K562 (cell line): ENCODE results near the gene RGS14. TPM values are rescaled to one million over a fixed set of nuclear protein-coding genes. Genes with fewer than 3 reads are reported as not detected.
A peak's percentile ranks its signal among the peaks of the same experiment; 100 is the strongest.

Experiments used
- CREB1 ChIP-seq, 2 experiments: sonication (generic) in 1 of 2; formaldehyde crosslinking in 1 of 2; IDR thresholded peaks; 2 replicates each; pipeline versions ENCODE4 v1.6.1 to v1.8.0; 2012 to 2022; ENCODE audit warnings: inconsistent platforms in 1 of 2, mild to moderate bottlenecking in 1 of 2, missing genetic modification reagents in 1 of 2, moderate library complexity in 1 of 2
- MBD2 ChIP-seq: sonication (generic); IDR thresholded peaks from 2 replicates; pipeline ENCODE4 v1.6.1; 2016; ENCODE audit warnings: low read depth, borderline replicate concordance
- POLR3A ChIP-seq: IDR thresholded peaks from 2 replicates; pipeline ENCODE4 v1.6.1; 2011; ENCODE audit warnings: borderline replicate concordance, mild to moderate bottlenecking, moderate library complexity; ENCODE audit not compliant: insufficient read length, insufficient read depth; ENCODE audit errors: extremely low read depth
- RAD51 ChIP-seq: fragments of 450-650 bp; IDR thresholded peaks from 2 replicates; pipeline ENCODE4 v1.7.1; 2016; ENCODE audit warnings: low read depth, mild to moderate bottlenecking, borderline replicate concordance
- RB1 ChIP-seq: fragments of 450-650 bp; IDR thresholded peaks from 2 replicates; pipeline ENCODE4 v1.6.1; 2017; ENCODE audit warnings: low read depth, mild to moderate bottlenecking
- RBFOX2 ChIP-seq: fragments of 200-400 bp; formaldehyde crosslinking; IDR thresholded peaks from 2 replicates; pipeline ENCODE4 v1.6.1; 2017; ENCODE audit warnings: low read depth, mild to moderate bottlenecking, low read length, moderate library complexity
- TARDBP ChIP-seq: fragments of 450-650 bp; IDR thresholded peaks from 2 replicates; pipeline ENCODE4 v1.6.1; 2016
- ZNF699 ChIP-seq: fragments of 250-450 bp; sonication (Bioruptor Pico); IDR thresholded peaks from 2 replicates; pipeline ENCODE4 v1.8.0; 2021; ENCODE audit warnings: mild to moderate bottlenecking, moderate library complexity; ENCODE audit not compliant: insufficient replicate concordance
- polyA plus RNA-seq, 8 experiments: library from polyadenylated mRNA; depleted of rRNA in 4 of 8; stranded (reverse) in 5 of 8; unstranded in 3 of 8; fragments of >200 nt; fragmentation: Nextera tagmentation in 2 of 8; fragmentation: Illumina TruSeq in 1 of 8; extraction: Ambion mirVana in 2 of 8; extraction: Trizol in 1 of 8; gene quantifications; 2 replicates each; pipeline versions ENCODE4 v1.2.1 to v1.2.3, GENCODE V29; 2011 to 2014; ENCODE audit warnings: inconsistent platforms in 1 of 8, missing spikeins in 1 of 8
- total RNA-seq, 7 experiments: library from RNA; depleted of rRNA in 6 of 7; stranded (reverse); fragments of >200 nt in 6 of 7; fragmentation: Illumina TruSeq in 2 of 7; extraction: Trizol in 2 of 7; gene quantifications; 2 replicates each; pipeline versions ENCODE4 v1.2.1 to v1.2.3, GENCODE V29; 2011 to 2021; ENCODE audit warnings: low replicate concordance in 1 of 7
- TF ChIP-seq, protein P1 (sequence below): fragments of 450-650 bp; IDR thresholded peaks from 2 replicates; pipeline ENCODE4 v1.6.1; 2014; ENCODE audit warnings: low read depth, mild to moderate bottlenecking, moderate library complexity, borderline replicate concordance
- TF ChIP-seq, protein P2 (sequence below), 2 experiments: IDR thresholded peaks; 2 replicates each; pipeline ENCODE4 v1.6.1; 2011; ENCODE audit warnings: borderline replicate concordance in 1 of 2, control low read depth in 1 of 2, low read depth in 1 of 2, low read length in 1 of 2, mild to moderate bottlenecking in 1 of 2, mixed read lengths in 1 of 2, moderate library complexity in 1 of 2; ENCODE audit not compliant: insufficient read depth in 1 of 2, insufficient read length in 1 of 2, poor library complexity in 1 of 2, severe bottlenecking in 1 of 2; ENCODE audit errors: extremely low read depth in 1 of 2
- TF ChIP-seq, protein P3 (sequence below): IDR thresholded peaks from 3 replicates; pipeline ENCODE4 v1.6.1; 2011; ENCODE audit warnings: borderline replicate concordance, mild to moderate bottlenecking, moderate library complexity; ENCODE audit not compliant: insufficient read length; ENCODE audit errors: extremely low read depth
- TF ChIP-seq, protein P4 (sequence below): fragments of 450-650 bp; IDR thresholded peaks from 2 replicates; pipeline ENCODE4 v1.6.1; 2017; ENCODE audit warnings: antibody characterized with exemption, mild to moderate bottlenecking
- TF ChIP-seq, protein P5 (sequence below): sonication (generic); formaldehyde crosslinking; IDR thresholded peaks from 2 replicates; pipeline ENCODE4 v1.8.0; 2022; ENCODE audit warnings: mild to moderate bottlenecking, low read depth, missing genetic modification reagents

RGS14 gene
- total and polyA plus RNA-seq, 9 of the 15 experiments (the other 6 are each of a cell fraction or from before 2014, with no cell fraction given) = 0.28 to 75.9 (median 34.5) TPM

DNA sequence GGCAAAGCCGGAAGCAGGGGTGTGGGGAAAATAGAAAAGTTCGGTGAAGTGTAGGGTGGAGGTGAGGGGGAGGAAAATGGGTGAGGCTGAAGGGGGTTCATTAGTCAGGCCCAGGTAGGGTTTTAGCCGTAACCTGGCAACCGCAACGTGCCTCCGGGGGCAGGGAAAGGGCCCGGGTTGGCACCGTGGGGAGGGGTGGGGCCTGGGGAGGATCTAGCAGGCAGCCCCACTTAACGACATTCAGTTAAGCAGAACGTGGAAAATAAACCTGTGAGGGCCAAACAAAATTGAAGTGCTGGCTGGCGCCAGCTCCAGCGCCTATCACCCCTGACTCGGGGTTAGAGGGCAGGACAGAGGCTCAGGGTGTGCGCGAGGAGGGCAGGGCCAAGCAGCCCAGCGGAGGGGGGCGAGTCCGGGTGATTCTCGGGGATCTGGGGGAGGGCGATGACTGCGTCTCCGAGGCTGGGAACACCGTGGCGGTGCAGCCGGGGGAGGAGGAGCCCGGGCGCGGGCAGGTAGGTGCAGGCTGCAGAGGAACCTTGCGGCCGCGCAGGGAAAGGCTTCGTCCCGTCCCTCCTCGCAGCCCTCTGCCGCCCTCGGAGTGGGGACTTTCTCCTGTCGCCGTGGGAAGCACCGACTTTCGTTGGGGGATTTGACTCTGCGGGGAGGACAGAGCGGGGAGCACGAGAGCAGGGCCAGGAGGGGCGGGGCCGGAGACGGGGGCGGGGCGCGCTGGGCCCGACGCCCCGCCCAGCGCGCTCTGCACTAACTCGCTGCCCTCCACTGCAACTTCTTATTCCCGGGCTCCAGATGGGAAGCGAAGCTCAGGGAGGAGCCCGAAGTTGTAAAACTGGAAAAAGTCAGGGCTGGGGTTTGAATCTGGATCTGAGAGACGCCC is 5.1 kb downstream of the RGS14 start (continued):
- TF ChIP-seq, protein P1, sequence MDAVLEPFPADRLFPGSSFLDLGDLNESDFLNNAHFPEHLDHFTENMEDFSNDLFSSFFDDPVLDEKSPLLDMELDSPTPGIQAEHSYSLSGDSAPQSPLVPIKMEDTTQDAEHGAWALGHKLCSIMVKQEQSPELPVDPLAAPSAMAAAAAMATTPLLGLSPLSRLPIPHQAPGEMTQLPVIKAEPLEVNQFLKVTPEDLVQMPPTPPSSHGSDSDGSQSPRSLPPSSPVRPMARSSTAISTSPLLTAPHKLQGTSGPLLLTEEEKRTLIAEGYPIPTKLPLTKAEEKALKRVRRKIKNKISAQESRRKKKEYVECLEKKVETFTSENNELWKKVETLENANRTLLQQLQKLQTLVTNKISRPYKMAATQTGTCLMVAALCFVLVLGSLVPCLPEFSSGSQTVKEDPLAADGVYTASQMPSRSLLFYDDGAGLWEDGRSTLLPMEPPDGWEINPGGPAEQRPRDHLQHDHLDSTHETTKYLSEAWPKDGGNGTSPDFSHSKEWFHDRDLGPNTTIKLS = peak; percentile 27; the same call in 1 of the 2 replicates
- TF ChIP-seq CREB1 (IDR thresholded peaks at IDR 0.05) (no peak), CREB1 (CRISPR knock-in tag; IDR thresholded peaks at IDR 0.05) (peak; percentile 36; the same call in 1 of the 2 replicates), POLR3A (no peak), MBD2 (0 out of 2 replicates have a peak, but pooled peaks have one; percentile 40), RBFOX2 (peak; percentile 62), TARDBP (no peak), RAD51 (no peak), ZNF699 (no peak), RB1 (0 out of 2 replicates have a peak, but pooled peaks have one; percentile 47)
- TF ChIP-seq, protein P2, sequence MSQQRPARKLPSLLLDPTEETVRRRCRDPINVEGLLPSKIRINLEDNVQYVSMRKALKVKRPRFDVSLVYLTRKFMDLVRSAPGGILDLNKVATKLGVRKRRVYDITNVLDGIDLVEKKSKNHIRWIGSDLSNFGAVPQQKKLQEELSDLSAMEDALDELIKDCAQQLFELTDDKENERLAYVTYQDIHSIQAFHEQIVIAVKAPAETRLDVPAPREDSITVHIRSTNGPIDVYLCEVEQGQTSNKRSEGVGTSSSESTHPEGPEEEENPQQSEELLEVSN (IDR thresholded peaks at IDR 0.05; ENCODE audit: borderline replicate concordance in 1 of 2, extremely low read depth in 1 of 2, insufficient read depth in 1 of 2, insufficient read length in 1 of 2, low read depth in 1 of 2, low read length in 1 of 2, poor library complexity in 1 of 2, severe bottlenecking in 1 of 2) = peak in 1 of 2 experiments; percentile 52
- TF ChIP-seq, protein P3, sequence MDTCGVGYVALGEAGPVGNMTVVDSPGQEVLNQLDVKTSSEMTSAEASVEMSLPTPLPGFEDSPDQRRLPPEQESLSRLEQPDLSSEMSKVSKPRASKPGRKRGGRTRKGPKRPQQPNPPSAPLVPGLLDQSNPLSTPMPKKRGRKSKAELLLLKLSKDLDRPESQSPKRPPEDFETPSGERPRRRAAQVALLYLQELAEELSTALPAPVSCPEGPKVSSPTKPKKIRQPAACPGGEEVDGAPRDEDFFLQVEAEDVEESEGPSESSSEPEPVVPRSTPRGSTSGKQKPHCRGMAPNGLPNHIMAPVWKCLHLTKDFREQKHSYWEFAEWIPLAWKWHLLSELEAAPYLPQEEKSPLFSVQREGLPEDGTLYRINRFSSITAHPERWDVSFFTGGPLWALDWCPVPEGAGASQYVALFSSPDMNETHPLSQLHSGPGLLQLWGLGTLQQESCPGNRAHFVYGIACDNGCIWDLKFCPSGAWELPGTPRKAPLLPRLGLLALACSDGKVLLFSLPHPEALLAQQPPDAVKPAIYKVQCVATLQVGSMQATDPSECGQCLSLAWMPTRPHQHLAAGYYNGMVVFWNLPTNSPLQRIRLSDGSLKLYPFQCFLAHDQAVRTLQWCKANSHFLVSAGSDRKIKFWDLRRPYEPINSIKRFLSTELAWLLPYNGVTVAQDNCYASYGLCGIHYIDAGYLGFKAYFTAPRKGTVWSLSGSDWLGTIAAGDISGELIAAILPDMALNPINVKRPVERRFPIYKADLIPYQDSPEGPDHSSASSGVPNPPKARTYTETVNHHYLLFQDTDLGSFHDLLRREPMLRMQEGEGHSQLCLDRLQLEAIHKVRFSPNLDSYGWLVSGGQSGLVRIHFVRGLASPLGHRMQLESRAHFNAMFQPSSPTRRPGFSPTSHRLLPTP = no peak
- TF ChIP-seq, protein P4, sequence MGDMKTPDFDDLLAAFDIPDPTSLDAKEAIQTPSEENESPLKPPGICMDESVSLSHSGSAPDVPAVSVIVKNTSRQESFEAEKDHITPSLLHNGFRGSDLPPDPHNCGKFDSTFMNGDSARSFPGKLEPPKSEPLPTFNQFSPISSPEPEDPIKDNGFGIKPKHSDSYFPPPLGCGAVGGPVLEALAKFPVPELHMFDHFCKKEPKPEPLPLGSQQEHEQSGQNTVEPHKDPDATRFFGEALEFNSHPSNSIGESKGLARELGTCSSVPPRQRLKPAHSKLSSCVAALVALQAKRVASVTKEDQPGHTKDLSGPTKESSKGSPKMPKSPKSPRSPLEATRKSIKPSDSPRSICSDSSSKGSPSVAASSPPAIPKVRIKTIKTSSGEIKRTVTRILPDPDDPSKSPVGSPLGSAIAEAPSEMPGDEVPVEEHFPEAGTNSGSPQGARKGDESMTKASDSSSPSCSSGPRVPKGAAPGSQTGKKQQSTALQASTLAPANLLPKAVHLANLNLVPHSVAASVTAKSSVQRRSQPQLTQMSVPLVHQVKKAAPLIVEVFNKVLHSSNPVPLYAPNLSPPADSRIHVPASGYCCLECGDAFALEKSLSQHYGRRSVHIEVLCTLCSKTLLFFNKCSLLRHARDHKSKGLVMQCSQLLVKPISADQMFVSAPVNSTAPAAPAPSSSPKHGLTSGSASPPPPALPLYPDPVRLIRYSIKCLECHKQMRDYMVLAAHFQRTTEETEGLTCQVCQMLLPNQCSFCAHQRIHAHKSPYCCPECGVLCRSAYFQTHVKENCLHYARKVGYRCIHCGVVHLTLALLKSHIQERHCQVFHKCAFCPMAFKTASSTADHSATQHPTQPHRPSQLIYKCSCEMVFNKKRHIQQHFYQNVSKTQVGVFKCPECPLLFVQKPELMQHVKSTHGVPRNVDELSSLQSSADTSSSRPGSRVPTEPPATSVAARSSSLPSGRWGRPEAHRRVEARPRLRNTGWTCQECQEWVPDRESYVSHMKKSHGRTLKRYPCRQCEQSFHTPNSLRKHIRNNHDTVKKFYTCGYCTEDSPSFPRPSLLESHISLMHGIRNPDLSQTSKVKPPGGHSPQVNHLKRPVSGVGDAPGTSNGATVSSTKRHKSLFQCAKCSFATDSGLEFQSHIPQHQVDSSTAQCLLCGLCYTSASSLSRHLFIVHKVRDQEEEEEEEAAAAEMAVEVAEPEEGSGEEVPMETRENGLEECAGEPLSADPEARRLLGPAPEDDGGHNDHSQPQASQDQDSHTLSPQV = 0 out of 2 replicates have a peak, but pooled peaks have one; percentile 54
- TF ChIP-seq, protein P5, sequence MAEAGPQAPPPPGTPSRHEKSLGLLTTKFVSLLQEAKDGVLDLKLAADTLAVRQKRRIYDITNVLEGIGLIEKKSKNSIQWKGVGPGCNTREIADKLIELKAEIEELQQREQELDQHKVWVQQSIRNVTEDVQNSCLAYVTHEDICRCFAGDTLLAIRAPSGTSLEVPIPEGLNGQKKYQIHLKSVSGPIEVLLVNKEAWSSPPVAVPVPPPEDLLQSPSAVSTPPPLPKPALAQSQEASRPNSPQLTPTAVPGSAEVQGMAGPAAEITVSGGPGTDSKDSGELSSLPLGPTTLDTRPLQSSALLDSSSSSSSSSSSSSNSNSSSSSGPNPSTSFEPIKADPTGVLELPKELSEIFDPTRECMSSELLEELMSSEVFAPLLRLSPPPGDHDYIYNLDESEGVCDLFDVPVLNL (CRISPR knock-in tag) = no peak
